CD4-positive, alpha-beta T cell treated with Interleukin-12 subunit alpha and Interleukin-12 subunit beta, for 1 hour (primary cell): ENCODE measurements around the gene LINGO3.

ENCODE experiments used
- DNase-seq: peaks from one replicate; pipeline ENCODE4 v3.0.0-alpha.2; 2020

Gene LINGO3

GRCh38 chr19:2339644-2340310 is 31.8 kb upstream of the LINGO3 start:
- no peak for DNase-seq

DNA sequence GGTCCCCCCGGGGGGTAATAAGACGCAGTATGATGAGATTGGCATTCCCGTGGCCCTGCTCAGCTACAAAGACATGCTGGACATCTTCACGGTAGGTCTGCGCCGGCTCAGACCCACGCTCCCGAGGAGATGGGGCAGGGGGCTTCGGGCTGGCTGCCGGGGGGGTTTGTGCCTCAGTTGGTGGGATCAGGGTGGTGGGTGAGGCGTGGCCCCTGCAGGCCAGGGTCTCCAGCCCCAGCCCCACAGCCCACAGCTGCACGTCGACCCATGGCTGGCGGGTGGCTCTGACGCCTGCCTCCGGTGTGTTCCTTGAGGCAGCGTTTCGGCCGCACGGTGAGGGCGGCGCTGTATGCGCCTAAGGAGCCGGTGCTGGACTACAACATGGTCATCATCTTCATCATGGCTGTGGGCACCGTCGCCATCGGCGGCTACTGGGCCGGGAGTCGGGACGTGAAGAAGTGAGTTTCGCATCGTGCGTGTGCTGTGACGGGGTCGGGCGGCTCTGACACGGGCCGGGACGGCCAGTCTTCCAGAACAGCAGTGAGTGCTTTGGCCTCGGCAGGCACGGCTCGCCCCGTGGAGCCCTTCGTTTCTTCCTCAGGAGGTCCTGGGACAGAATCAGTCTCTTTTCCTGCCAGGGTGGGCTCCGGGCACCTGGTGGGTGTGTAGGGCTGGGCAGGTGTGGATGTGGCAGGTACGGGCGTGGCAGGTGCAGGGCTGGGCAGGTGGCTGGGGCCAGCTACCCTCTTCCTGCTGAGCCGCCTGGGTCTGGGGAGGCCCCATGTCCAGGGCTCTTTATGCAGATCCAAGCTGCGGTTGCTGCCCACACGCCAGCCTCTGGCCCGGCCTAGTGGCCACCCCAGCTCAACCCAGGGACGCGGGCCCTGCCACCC is 31.0 kb upstream of the LINGO3 start:
- DNase-seq = no peak

DNA sequence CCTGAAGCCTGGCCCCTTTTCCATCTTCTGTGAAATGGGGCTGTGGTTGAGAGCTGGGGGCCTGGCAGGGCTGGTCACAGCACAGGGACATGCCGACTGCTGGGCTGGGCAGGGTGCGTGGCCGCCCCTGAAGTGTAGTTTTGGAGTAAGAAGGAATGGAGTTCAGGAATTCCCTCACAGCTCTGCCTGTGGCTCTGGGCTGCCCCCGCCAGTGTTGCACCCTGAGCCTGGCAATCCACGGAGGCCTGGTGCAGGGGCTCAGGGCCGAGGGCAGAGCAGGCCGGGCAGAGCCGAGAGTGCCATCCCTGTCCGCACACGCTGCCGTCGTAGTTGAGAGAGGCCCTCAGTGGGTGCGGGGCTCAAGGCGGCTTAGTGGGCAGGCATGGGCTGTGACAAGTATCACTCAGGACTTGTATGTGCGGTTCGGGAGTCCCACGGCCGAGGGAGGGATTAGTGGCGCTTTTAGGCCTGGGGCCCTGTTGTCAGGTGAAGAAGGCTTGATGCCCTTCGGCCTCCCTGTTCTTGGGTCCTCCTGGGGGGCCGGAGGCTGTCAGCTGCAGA is 30.2 kb upstream of the LINGO3 start:
- DNase-seq = no peak

DNA sequence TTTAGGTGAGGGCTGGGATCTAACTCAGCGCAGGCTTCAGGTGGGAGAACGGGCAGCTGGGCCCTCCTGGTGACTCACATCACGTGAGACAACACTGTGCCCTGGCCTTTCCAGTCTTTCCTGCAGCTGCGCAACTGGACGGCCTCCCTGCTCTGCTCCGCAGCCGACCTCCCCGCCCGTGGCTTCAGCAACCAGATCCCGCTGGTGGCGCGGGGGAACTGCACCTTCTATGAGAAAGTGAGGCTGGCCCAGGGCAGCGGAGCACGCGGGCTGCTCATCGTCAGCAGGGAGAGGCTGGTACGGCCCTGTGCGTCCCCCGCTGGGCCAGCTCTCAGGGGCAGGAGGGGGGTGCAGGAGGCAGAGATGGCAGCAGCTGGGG is 29.4 kb upstream of the LINGO3 start:
- DNase-seq = no peak

DNA sequence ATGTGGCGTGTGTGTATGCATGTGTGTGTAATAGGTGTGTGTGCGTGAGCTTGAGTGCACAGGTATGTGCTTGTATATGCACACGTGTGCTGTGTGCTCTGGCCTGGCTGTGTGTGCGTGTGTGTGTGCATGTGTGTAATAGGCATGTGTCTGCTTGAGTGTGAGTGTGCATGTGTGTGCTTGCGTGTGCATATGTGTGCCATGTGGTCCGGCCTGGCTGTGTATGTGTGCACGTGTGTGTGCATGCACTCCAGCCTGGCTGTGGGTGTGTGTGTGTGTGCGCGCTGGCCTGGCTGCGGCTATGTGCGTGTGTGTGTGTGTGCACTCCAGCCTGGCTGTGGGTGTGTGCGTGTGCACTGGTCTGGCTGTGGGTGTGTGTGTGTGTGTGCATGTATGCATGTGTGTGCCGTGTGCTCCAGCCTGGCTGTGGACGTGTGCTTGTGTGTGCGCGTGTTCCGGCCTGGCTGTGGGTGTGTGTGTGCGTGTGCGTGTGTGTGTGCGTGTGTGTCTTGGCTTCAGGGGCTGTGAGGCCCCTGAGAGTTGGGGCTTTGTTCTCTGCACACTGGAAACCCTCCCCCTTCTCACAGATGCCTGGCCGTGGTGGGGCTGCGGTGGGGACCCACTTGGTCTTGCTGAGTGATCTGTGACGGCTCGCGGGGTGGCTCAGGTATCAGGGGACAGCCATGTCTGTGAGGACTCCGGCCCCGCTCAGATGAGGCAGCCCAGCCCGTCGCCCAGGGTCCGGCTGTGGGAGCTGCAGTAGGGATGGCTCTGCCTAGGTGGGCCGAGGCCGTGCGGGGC is 28.8 kb upstream of the LINGO3 start:
- DNase-seq = no peak

- DNase-seq = no peak
Observed at GRCh38 chr19:2335848-2336247, 27.9 kb upstream of the LINGO3 start.

GRCh38 chr19:2334986-2335846 is 27.3 kb upstream of the LINGO3 start:
- DNase-seq = no peak

DNA sequence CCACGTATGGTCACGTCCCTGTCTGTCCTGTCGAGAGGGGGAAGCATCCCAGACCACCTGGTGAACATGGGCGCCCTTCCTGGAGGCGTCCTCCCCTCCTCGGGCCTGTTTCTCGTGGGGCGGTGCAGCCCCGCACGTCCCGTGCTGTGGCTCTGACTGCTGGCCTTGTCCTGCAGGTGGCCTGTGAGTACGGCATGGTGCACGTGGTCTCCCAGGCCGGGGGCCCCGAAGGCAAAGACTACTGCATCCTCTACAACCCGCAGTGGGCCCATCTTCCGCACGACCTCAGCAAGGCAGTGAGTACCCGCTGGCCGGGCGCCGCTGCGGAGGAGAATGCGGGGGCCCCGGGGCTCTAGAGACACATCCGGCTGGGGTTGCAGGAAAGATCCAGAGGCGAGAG is 26.5 kb upstream of the LINGO3 start:
- no peak for DNase-seq

DNA sequence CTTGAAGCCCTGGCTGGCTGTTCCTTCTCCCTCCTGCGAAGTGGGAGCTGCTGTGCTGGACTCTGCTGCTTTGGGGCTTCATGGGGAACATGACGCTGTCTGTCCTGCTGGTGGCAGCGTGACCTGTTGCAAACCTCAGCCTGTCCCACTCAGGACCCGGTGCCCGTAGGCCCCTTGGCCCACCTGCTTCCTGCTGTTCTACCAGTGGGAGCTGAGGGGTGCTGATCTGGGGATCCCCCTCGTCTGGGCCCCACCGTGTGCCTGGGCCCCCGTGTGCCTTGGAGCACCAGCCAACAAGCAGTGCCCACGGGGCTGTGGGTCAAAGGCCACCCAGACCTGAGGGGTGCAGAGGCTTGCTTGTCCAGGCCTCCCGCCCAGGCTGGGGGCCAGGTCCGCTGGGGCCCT is 25.9 kb upstream of the LINGO3 start:
- DNase-seq = no peak

GRCh38 chr19:2333027-2333806 is 25.3 kb upstream of the LINGO3 start:
- no peak for DNase-seq

DNA sequence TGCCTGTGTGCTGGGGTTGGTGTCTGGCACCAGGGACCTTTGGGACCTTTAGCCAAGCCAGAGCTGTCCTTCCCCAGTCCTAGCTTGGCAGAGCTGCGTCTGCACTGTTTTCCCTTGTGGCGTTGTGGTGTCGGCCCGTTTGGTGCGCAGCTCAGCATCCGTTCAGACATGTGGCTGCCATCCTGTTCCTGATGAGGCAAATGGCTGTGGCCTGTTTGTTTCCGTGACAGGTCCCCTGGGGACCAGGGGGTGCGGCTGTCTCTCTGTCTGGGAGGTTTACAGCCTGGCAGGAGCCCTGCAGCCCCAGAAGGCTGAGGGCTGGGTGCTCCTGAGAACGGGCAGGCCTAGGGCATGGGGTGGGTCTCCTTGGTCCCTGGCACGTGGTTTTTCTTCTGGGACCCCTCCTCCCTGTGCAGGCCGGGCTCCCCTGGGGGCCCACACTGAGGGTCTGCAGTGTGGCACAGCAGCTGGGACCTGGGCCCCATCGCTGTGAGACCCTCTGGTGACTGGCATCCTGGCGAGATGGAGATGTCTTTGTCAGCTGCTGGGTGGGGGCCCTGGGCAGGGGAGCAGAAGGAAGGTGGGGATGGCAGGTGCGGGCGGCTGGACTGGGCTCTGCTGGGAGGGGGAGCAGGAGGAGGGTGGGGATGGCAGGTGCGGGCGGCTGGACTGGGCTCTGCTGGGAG is 24.5 kb upstream of the LINGO3 start:
- DNase-seq = peak; percentile 38

DNA sequence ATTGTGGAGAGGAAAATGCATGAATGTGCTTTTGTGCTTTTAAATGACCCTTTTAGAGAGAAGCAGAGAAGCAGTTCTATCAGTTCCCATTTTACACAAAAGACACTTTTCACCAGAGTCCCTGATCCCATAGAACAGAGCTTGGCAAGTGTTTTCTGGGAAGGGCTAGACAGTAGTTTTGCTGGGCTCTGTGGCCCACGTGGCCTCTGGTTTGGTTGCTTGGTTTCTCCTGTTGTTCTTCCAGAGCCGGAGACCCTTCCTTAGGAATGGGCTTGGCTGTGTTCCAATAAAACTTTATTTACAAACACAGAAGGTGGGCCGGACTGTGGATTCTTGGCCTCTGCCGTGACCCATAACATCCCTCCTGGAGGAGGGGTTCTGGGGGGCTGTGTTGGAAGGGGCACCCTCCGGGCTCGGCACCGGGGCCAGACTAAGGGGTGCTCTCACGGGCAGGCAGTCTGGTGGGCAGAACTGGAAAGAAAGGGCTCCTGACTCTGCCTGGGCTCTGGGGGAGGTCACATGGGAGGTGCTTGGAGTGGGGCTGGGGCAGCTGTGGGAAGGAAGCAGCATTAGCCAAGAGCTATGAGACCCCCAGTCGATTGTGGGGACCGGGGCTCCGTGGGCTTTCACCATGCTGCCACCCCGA is 23.8 kb upstream of the LINGO3 start:
- no peak for DNase-seq

- DNase-seq = no peak
Observed at GRCh38 chr19:2330632-2331284, 22.8 kb upstream of the LINGO3 start.

GRCh38 chr19:2330255-2330631 is 22.3 kb upstream of the LINGO3 start:
- no peak for DNase-seq

- DNase-seq = no peak
Observed at GRCh38 chr19:2329501-2329916, 21.6 kb upstream of the LINGO3 start.

DNA sequence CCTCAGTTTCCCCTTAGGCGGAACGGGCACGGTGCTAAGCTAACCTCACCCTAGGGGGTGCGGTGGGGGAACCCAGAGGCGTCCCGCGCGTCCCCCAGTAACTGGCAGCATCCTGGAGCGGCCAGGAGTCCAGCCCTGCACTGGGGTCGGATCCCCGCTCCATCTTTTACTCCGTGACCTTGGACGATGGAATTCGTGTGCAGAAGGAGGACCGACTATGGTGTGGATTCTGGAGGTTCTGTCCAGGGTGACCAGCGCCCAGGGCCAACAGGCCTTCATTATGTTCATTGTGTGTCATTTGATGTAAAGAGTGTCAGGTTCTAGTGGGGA is 21.2 kb upstream of the LINGO3 start:
- no peak for DNase-seq

- peak; percentile 95 for DNase-seq
Observed at GRCh38 chr19:2328401-2329148, 20.6 kb upstream of the LINGO3 start, which contains the start of the genes LSM7 and SPPL2B. Gene LSM7 (minus strand): TSS chr19:2328586. CDS start chr19:2328566, 20 bp downstream. Gene SPPL2B (plus strand): TSS chr19:2328684. CDS start chr19:2328710, 26 bp downstream.

DNA sequence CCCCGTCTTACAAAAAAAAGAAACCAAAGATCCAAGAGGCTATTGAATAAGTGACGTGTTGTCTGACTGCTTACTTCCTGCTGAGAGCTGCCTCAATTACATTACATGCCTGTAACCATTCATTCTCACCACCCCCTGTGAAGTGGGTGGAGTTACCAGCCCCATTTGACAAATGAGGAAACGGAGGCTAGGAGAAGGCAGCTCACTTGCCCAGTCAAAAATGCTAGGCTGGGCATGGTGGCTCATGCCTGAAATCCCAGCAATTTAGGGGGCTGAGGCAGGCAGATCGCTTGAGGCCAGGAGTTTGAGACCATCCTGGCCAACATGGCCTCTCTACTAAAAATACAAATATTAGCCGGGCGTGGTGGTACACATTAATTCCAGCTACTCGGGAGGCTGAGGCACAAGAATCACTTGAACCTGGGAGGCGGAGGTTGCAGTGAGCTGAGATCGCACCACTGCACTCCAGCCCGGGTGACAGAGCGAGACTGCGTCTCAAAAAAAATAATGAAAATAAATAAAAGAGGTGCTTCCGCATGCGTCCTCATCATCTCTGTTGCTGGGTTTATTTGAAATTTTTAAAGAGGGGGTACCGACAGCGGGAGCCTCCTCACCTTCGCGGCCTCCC is 19.9 kb upstream of the LINGO3 start:
- peak; percentile 78 for DNase-seq
